Ovary (tissue), 3 donors: ENCODE measurements around the gene TMEM38B.

ENCODE experiments used
- CTCF ChIP-seq, 3 donors: fragments of 450-650 bp in 2 of 3; fragments of 200-600 bp in 1 of 3; IDR thresholded peaks; one replicate each; pipeline versions ENCODE4 v1.5.1 to v1.8.0; 2016 to 2022; ENCODE audit warnings: antibody characterized with exemption in 3 of 3, mild to moderate bottlenecking in 1 of 3
- EP300 ChIP-seq: sonication (generic); formaldehyde crosslinking; IDR thresholded peaks from one replicate; pipeline ENCODE4 v1.6.1; 2017; ENCODE audit warnings: antibody characterized with exemption
- POLR2A ChIP-seq: fragments of 450-650 bp; IDR thresholded peaks from one replicate; pipeline ENCODE4 v1.6.1; 2017; ENCODE audit warnings: antibody characterized with exemption, mild to moderate bottlenecking, moderate library complexity
- donor health status: DM: no; HTN: no; CAD: no.

- TF ChIP-seq CTCF (IDR thresholded peaks at IDR 0.05) (no peak), POLR2A (no peak), EP300 (no peak)
Observed at GRCh38 chr9:105683688-105684275, 10.6 kb upstream of the TMEM38B start.
